ENCODE data around the gene SLC22A8.
"Not testable (repeated sequence)": the region's sequence is repeated elsewhere in the genome, so short reads cannot be mapped to it uniquely, and the experiment has no call there.

SLC22A8 gene

GRCh38 chr11:63015521-63016215, at the start of gene SLC22A8:
SLC22A8 (minus strand) TSS chr11:63015841; CDS start chr11:63014958, 883 bp downstream.
- no peak within 1 kb of the TSS for H3K4me3 ChIP-seq (ENCODE audit: low read depth, low read length)
- no peak for TF ChIP-seq CTCF (IDR thresholded peaks at IDR 0.05; ENCODE audit: borderline replicate concordance, insufficient read depth, low read depth, low read length)

GRCh38 chr11:63046203-63046602, 30.6 kb upstream of the SLC22A8 start:
- H3K4me3 ChIP-seq (ENCODE audit: low read depth, low read length), result not testable (repeated sequence)

GRCh38 chr11:63042596-63042995, 27.0 kb upstream of the SLC22A8 start:
- no peak for TF ChIP-seq CTCF (IDR thresholded peaks at IDR 0.05; ENCODE audit: borderline replicate concordance, insufficient read depth, low read depth, low read length)
- H3K4me3 ChIP-seq (ENCODE audit: low read depth, low read length), result no peak overlapping the region

- TF ChIP-seq CTCF (IDR thresholded peaks at IDR 0.05; ENCODE audit: borderline replicate concordance, insufficient read depth, low read depth, low read length), result no peak
- no peak overlapping the region for H3K4me3 ChIP-seq (ENCODE audit: low read depth, low read length)
Observed at GRCh38 chr11:63032457-63032856, 16.8 kb upstream of the SLC22A8 start.

GRCh38 chr11:63023841-63024648, 8.4 kb upstream of the SLC22A8 start:
- TF ChIP-seq CTCF (IDR thresholded peaks at IDR 0.05; ENCODE audit: borderline replicate concordance, insufficient read depth, low read depth, low read length), result peak; percentile 98

GRCh38 chr11:63023222-63023814, 7.7 kb upstream of the SLC22A8 start:
- no peak overlapping the region for H3K4me3 ChIP-seq (ENCODE audit: low read depth, low read length)
- no peak for TF ChIP-seq CTCF (IDR thresholded peaks at IDR 0.05; ENCODE audit: borderline replicate concordance, insufficient read depth, low read depth, low read length)

More at GRCh38 chr11:63023841-63024648, 8.4 kb upstream of the SLC22A8 start:
- no peak overlapping the region for H3K4me3 ChIP-seq (ENCODE audit: low read depth, low read length)

GRCh38 chr11:63022441-63022840, 6.8 kb upstream of the SLC22A8 start:
- H3K4me3 ChIP-seq (ENCODE audit: low read depth, low read length), result no peak overlapping the region
- no peak for TF ChIP-seq CTCF (IDR thresholded peaks at IDR 0.05; ENCODE audit: borderline replicate concordance, insufficient read depth, low read depth, low read length)
